ENCODE data around the gene MSN.

Gene MSN

DNA sequence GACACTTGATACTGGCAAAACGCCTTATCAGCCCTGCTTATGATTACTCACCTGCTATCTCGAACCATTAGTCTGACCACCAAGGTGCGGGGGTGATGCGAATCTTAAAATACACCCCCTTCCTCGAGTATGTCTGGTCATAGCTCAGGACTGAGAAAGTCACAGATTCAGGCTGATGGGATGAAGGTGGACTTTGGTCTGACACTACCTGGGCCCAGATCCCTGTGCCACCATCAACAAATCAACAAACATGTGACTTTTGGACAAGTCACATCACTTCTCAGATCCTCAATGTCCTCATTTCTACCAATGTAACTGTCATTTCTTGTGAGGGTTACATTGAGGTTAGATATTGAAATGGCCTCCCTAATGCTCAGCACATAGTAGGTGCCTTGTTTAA lies 9.8 kb upstream of the MSN start:
- no peak overlapping the region for H3K4me3 ChIP-seq (ENCODE audit: low read depth, low read length)
- DNase-seq (ENCODE audit: low read depth) = no peak
- TF ChIP-seq, protein P1, sequence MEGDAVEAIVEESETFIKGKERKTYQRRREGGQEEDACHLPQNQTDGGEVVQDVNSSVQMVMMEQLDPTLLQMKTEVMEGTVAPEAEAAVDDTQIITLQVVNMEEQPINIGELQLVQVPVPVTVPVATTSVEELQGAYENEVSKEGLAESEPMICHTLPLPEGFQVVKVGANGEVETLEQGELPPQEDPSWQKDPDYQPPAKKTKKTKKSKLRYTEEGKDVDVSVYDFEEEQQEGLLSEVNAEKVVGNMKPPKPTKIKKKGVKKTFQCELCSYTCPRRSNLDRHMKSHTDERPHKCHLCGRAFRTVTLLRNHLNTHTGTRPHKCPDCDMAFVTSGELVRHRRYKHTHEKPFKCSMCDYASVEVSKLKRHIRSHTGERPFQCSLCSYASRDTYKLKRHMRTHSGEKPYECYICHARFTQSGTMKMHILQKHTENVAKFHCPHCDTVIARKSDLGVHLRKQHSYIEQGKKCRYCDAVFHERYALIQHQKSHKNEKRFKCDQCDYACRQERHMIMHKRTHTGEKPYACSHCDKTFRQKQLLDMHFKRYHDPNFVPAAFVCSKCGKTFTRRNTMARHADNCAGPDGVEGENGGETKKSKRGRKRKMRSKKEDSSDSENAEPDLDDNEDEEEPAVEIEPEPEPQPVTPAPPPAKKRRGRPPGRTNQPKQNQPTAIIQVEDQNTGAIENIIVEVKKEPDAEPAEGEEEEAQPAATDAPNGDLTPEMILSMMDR (IDR thresholded peaks at IDR 0.05; ENCODE audit: control insufficient read depth, extremely low read depth, insufficient read depth) = no peak

DNA sequence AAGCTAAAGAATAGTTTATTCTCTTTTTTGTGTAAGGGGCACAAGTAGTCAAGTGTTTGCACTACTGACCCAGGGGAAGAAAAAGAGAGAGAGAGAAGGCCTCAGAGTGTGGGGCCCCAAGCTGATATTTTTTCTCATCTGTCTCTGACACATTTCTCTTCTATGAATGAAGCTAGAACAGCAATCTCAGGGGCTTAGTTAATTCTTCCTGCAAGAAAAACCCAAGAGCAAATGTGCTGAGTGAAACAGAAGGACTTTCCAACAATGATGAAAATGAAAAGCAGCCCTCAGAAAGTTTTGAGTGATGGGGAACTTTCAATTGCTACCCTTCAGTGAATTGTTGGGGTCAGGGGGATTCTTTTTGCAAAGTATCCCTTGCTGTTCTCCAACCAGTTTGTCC lies 9.2 kb upstream of the MSN start:
- DNase-seq (ENCODE audit: low read depth) = no peak
- H3K4me3 ChIP-seq (ENCODE audit: low read depth, low read length) = no peak overlapping the region
- TF ChIP-seq, protein P1 (IDR thresholded peaks at IDR 0.05; ENCODE audit: control insufficient read depth, extremely low read depth, insufficient read depth) = no peak

DNA sequence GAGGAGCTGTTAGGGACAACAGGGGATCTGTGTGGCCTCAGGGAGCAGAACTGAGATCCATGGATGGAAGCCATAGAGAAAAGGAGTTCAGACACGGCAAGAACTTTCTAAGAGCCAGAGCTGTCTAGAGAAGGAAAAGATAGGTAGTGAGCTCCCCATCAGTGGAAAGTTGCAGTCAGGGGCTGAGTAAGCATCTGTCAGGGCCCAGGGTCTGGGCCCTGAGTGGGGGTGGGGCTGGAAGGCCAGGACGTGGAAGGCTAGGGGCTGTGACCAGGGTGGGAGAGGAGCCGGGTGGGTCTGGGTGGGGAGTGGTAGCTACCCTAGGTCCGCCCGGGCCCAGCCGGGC lies 324 bp upstream of the MSN start:
- H3K4me3 ChIP-seq (ENCODE audit: low read depth, low read length) = no peak overlapping the region; the same call in 1 of the 2 replicates
- DNase-seq (ENCODE audit: low read depth) = no peak
- TF ChIP-seq, protein P1 (IDR thresholded peaks at IDR 0.05; ENCODE audit: control insufficient read depth, extremely low read depth, insufficient read depth) = no peak

DNA sequence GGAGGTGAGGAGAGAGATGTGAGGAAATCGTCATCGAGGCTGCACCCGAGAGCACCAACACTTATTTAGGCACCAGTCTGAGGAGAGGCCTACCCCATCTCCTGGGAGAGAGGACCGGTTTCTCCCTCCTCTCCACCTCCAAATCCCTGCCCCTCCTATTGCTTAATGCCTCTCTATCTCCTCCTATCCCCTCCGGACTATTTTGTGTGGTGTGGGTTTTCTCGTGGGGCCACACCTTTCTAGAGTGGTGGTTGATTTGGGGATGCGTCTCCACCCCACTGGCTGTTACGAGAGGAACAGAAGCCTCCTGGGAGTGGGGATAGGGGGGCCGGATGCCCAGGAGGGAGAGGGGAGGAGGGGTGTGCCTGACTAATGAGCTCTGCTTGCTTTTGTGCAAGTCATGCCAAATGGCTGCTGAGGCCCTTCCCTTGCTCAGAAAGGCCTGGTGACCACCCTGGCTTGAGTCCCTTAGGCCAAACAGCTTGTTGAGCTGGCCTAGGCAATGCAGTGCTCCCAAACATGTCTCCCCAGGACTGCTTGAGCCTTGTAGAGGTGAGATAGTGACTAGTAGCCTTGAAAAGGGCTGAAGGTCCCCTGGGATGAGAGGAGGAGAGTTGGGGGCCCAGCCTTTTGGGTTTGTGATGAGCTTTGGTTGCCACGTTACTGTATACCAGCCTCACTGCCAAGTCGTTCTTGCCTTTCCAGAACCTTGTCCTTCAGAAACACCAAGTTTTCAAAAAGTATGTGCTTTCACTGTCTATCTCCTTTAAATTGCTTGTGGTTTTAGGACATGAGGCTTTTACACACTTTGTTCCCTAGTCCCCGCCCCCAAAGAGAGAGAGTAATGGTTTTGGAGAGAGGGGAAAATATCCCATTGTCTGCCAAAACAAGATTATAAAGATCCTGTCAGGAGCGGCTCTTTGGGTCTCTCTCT lies 1.2 kb downstream of the MSN start:
- peak overlapping the region; percentile 65 for H3K4me3 ChIP-seq (ENCODE audit: low read depth, low read length)
- TF ChIP-seq, protein P1 (IDR thresholded peaks at IDR 0.05; ENCODE audit: control insufficient read depth, extremely low read depth, insufficient read depth) = no peak
- DNase-seq (ENCODE audit: low read depth) = no peak

DNA sequence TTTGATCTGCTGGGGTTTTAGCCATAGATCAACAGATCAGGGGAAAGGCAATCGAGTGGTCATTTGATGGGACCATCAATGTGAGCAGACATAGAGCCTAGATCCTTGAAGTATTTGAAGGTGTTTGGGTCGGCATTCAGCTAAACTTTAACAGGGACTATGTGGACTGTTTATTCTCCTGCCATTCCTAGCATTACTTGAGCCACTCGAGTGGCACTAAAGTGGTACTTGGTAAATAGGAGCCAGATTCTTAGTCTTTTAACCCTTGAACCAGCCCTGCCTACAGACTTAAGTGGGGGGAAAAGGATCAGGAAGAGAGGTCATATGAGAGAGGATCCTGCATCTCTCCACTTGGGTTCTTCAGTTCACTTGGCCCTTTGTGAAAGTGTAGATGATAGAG lies 3.8 kb downstream of the MSN start:
- H3K4me3 ChIP-seq (ENCODE audit: low read depth, low read length) = no peak overlapping the region
- DNase-seq (ENCODE audit: low read depth) = no peak
- TF ChIP-seq, protein P1 (IDR thresholded peaks at IDR 0.05; ENCODE audit: control insufficient read depth, extremely low read depth, insufficient read depth) = no peak

- TF ChIP-seq, protein P1 (IDR thresholded peaks at IDR 0.05; ENCODE audit: control insufficient read depth, extremely low read depth, insufficient read depth) = no peak
- no peak for DNase-seq (ENCODE audit: low read depth)
- no peak overlapping the region for H3K4me3 ChIP-seq (ENCODE audit: low read depth, low read length)
Observed at GRCh38 chrX:65671966-65672365, 4.5 kb downstream of the MSN start.

GRCh38 chrX:65673857-65674203 lies 6.4 kb downstream of the MSN start:
- TF ChIP-seq, protein P1 (IDR thresholded peaks at IDR 0.05; ENCODE audit: control insufficient read depth, extremely low read depth, insufficient read depth) = no peak
- no peak overlapping the region for H3K4me3 ChIP-seq (ENCODE audit: low read depth, low read length)

More at GRCh38 chrX:65673857-65674203, 6.4 kb downstream of the MSN start:
- no peak for DNase-seq (ENCODE audit: low read depth)

Data from LNCaP clone FGC (cell line).